Measurements from ENCODE around the gene CACNA1G.

DNA sequence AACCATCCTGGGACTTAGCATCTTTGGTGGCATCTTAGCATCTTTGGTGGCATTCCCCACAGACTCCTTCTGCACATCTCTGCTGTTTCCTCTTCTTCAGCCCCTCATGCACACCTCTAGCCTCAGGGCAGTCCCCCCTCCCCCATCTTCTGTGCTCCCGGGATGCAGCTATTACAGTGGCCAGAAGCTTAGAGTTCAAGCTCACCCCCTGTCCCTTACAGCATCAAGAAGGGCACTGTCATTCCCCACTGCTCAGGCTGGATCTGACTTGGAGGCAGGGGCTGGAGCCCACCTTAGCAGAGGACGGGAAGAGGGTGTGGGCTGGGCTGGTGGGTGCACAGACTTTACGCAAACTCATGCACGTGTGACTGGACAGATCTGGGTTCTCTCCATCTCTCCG lies 27.3 kb upstream of the CACNA1G start:
- TF ChIP-seq, protein P1, sequence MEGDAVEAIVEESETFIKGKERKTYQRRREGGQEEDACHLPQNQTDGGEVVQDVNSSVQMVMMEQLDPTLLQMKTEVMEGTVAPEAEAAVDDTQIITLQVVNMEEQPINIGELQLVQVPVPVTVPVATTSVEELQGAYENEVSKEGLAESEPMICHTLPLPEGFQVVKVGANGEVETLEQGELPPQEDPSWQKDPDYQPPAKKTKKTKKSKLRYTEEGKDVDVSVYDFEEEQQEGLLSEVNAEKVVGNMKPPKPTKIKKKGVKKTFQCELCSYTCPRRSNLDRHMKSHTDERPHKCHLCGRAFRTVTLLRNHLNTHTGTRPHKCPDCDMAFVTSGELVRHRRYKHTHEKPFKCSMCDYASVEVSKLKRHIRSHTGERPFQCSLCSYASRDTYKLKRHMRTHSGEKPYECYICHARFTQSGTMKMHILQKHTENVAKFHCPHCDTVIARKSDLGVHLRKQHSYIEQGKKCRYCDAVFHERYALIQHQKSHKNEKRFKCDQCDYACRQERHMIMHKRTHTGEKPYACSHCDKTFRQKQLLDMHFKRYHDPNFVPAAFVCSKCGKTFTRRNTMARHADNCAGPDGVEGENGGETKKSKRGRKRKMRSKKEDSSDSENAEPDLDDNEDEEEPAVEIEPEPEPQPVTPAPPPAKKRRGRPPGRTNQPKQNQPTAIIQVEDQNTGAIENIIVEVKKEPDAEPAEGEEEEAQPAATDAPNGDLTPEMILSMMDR (IDR thresholded peaks at IDR 0.05; ENCODE audit: low read length), result no peak
- no peak for TF ChIP-seq EZH2 (IDR thresholded peaks at IDR 0.05; ENCODE audit: borderline replicate concordance, low read length)
